GM21786 (cell line): ENCODE data around the gene UPF2.
"Not testable (repeated sequence)": the region's sequence is repeated elsewhere in the genome, so short reads cannot be mapped to it uniquely, and the experiment has no call there.

Experiments used
- ATAC-seq: cut with Tn5 transposase; IDR thresholded peaks from one replicate; pipeline ENCODE4 v1.9.1; 2021; ENCODE audit not compliant: unreplicated experiment

UPF2 gene

GRCh38 chr10:12042797-12043651 lies at the start of gene UPF2:
Gene UPF2, minus strand, starts transcription at chr10:12042809. Its CDS starts 7,386 bp downstream, at chr10:12035423.
- peak; percentile 45 for ATAC-seq

GRCh38 chr10:12091421-12091820 lies 48.8 kb upstream of the UPF2 start:
- no peak for ATAC-seq

GRCh38 chr10:12088919-12089318 lies 46.3 kb upstream of the UPF2 start:
- ATAC-seq: no peak

- no peak for ATAC-seq
These were observed 39.4 kb upstream of the UPF2 start for GRCh38 chr10:12081879-12082557.

GRCh38 chr10:12081470-12081869 lies 38.9 kb upstream of the UPF2 start:
- ATAC-seq: no peak

GRCh38 chr10:12077580-12078180 lies 35.1 kb upstream of the UPF2 start:
- no peak for ATAC-seq

GRCh38 chr10:12073526-12073925 lies 30.9 kb upstream of the UPF2 start:
- ATAC-seq: no peak

GRCh38 chr10:12071441-12071840 lies 28.8 kb upstream of the UPF2 start:
- not testable (repeated sequence) for ATAC-seq

GRCh38 chr10:12068449-12069269 lies 26.1 kb upstream of the UPF2 start, which contains the start of gene DHTKD1:
Gene DHTKD1, plus strand, starts transcription at chr10:12068954. Its CDS starts 80 bp downstream, at chr10:12069034.
- peak; percentile 96 for ATAC-seq

- ATAC-seq: no peak
These were observed 24.7 kb upstream of the UPF2 start for GRCh38 chr10:12067336-12067735.

- ATAC-seq: no peak
These were observed 20.8 kb upstream of the UPF2 start for GRCh38 chr10:12063483-12063818.

- no peak for ATAC-seq
These were observed 20.3 kb upstream of the UPF2 start for GRCh38 chr10:12062754-12063482.

- ATAC-seq: no peak
These were observed 18.5 kb upstream of the UPF2 start for GRCh38 chr10:12061124-12061523.

- ATAC-seq: no peak
These were observed 14.1 kb upstream of the UPF2 start for GRCh38 chr10:12056748-12057147.

GRCh38 chr10:12055732-12056131 lies 13.1 kb upstream of the UPF2 start:
- ATAC-seq: no peak

- ATAC-seq: no peak
These were observed 8.6 kb upstream of the UPF2 start for GRCh38 chr10:12051241-12051640.

- ATAC-seq: no peak
These were observed 7.9 kb upstream of the UPF2 start for GRCh38 chr10:12050528-12050927.

- ATAC-seq: no peak
These were observed 5.9 kb upstream of the UPF2 start for GRCh38 chr10:12048547-12048946.

- no peak for ATAC-seq
These were observed 3.0 kb upstream of the UPF2 start for GRCh38 chr10:12045596-12045995.

- no peak for ATAC-seq
These were observed 206 bp downstream of the UPF2 start for GRCh38 chr10:12042409-12042796.
